LNCAP (cell line): Measurements from ENCODE around the gene PPP1R14B.

Experiments used
- TF ChIP-seq, protein P1 (sequence below): fragments of 450-650 bp; IDR thresholded peaks from 2 replicates; pipeline ENCODE4 v1.5.1; 2017; ENCODE audit warnings: mild to moderate bottlenecking

Gene PPP1R14B

DNA sequence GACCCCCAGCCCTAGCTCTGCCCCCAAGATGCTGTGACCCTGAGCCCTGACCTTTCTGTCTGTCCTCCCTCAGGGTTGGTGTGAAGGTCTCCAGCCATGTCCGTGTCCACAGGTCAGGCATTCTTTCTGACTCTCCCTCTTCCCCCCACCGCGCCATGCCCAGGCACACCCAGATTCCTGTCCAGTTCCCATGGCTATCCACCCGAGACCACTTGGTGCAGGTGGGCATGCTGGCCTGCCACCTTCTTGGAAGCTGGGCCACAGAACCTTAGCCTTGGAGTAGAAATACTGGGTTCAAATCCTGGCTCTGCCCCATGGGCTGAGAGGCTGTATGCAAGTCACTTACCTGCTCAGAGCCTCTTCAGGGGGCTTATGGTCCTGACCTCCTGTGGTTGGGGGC, 2.3 kb upstream of the PPP1R14B start:
- TF ChIP-seq, protein P1, sequence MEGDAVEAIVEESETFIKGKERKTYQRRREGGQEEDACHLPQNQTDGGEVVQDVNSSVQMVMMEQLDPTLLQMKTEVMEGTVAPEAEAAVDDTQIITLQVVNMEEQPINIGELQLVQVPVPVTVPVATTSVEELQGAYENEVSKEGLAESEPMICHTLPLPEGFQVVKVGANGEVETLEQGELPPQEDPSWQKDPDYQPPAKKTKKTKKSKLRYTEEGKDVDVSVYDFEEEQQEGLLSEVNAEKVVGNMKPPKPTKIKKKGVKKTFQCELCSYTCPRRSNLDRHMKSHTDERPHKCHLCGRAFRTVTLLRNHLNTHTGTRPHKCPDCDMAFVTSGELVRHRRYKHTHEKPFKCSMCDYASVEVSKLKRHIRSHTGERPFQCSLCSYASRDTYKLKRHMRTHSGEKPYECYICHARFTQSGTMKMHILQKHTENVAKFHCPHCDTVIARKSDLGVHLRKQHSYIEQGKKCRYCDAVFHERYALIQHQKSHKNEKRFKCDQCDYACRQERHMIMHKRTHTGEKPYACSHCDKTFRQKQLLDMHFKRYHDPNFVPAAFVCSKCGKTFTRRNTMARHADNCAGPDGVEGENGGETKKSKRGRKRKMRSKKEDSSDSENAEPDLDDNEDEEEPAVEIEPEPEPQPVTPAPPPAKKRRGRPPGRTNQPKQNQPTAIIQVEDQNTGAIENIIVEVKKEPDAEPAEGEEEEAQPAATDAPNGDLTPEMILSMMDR = no peak

DNA sequence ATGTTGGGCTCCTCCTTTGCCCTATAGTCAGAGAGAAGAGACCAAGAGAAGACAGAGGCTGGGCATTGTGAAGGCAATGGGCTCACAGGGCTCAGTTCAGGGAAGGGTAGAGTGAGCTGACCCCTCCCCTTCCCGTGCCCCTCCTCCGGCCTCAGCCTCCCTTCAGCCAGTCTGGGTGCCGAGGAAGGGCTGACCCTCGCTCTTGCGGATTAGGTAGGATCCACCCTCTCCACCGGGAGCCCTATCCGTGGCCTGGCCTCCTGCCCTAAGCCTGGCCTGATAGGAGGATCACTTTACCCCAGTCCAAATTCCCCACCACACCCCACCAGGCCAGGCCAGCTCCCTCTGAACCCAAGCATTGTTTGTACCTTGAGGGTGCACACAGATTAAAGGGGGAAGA, 1.8 kb upstream of the PPP1R14B start:
- TF ChIP-seq, protein P1 = no peak

DNA sequence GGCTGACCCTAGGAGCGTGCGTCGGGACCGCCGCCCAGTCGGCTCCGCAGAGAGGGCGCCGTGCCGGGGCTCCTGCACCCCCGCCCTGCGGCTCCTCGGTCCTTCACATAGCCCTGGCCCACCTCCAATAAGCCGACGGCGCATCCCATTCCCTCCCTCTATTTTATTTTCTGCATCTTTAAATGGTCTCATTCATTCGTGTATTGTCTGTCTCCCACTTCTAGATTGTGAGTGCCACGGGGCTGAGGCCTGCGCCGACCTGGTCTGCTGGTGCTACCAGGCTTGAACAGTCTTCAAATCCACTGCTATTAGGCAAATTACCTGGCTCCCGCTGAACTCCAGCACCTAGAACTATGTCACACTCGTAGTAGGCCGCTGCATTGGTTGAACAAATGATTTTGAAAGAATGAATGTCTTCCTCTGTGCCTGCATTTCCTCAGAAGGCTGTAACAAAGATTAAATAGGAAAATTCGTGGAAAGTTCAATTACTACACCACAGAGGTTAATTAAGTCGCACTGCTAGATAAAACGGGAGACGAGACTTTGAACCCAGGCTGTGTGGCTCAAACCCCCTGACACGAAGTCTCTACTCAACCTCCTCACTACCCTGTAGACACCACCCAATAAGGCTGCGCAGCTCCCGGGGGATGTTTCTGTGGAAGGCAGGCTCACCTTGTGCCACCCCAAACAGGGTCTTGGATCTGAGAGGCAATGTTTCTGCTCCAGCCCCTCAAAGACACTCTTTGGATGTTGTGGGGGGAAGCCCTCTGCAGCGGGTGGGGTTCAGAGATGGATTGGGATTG, 1.2 kb upstream of the PPP1R14B start:
- TF ChIP-seq, protein P1 = no peak

DNA sequence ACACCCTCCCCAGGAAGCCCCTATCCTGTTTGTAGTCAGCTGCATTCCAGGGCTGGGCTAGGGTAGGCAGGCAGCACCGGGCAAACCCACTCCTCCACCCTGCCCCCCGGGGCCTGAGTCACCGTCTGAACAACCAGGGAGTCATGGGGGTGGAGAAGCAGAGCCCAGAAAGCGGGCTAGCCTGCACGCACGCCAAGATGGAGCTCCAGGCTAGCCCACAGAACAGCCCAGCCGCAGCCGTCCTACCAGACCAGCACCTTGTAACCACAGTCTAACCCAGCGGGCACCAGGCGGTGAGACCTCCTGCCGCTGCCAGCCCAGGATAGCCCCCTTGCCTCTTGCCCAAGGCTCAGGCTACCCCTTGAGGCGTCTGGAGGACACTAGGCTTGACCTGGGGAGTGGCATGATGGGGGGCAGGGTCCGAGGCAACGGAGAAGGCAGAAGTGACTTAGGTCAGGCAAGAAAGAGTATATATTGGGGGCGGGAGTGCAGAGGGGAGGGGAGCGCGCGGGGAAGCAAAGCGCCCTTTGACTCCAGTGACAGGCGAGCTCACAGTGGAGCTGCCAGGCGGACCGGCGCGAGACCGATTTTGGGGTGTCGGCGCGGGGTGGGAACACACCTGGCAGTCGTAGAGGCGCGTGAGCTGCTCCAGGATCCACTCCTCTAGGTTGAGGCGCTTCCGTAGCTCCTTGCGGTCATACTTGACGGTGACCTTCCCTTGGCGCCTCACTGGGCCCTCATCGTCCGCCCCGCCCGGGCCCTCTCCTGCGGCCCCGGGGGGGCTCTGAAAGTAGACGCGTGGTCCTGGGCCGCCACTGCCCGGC, 734 bp downstream of the PPP1R14B start:
- TF ChIP-seq, protein P1 = no peak

DNA sequence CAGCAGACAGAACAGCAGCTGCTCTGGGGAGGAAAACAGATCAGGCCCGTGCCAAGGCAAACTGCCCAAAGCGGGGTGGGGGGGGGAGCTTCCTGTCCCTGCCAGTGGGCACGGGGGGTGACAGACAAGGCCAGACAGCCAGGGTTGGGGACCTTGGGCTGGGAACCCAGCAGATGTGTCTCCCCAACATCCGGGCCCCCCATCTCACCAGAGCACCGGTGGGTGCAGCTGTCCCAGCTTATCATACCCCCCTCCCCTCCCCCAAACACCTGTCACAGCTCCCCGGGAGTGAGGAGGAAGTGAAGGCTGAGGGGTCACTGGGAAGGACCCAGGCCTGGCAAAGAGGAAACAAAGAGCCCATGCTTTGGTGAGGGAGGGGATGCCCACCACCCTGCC, 1.3 kb downstream of the PPP1R14B start:
- TF ChIP-seq, protein P1 = no peak

DNA sequence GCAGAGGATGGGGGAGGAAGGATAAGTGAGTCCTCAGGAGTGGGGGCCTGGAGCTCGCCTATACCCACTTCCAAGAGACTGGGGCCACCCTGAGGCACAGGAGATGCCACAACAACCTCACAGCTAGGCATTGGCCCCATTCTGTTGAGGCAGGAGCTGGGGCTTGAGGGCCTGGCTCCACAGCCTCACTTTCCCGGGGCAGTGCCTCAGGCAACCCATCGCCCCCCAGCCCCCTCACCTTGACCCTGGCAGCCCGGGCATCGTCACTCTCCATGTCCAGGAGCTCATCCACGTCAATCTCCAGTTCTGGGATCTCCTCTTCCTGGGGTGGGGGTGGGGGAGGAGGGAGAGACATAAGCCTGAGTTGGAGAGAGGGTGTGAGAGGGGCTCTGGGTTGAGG, 1.8 kb downstream of the PPP1R14B start:
- TF ChIP-seq, protein P1 = no peak

DNA sequence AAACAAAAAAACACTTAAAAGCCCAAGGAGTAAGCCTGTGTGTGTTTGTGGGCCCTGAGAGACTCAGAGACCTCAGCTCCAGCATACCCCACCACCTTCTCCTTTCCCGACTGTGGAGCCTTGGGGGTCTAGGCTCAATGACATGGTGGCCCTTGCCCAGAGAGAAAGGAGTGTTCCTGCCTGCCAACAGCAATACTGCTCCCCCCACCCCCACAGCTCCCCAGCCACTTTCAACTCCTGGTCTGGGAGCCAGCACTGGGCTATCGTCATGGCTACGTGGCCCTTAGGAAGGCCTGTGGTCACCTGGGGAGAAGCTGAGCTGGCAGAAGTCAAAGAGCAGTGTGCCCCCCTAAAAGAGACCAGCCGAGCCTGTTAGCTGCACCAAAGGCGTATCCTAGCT, 2.6 kb downstream of the PPP1R14B start:
- TF ChIP-seq, protein P1 = no peak
